ENCODE measurements around the gene ABCA4. TPM values are rescaled to one million over a fixed set of nuclear protein-coding genes. Genes with fewer than 3 reads are reported as not detected.

The ABCA4 gene
- total RNA-seq, 2 donors from 2014 or later = 2.0 to 3.7 TPM

- H3K4me3 ChIP-seq = no peak overlapping the region
- peaks cover 17 to 18% of the 10 kb centered on the region in 2 donors for H3K4me1 ChIP-seq (ENCODE audit: control insufficient read depth in 1 of 2, low read depth in 2 of 2)
- no peak for TF ChIP-seq CTCF (IDR thresholded peaks at IDR 0.05)
- ATAC-seq (ENCODE audit: insufficient number of reproducible peaks, low FRiP score, low read depth) = no peak
- H3K27me3 ChIP-seq (replicated peaks; ENCODE audit: insufficient read depth) = no peaks in the 10 kb centered on the region
- H3K27ac ChIP-seq = no peak overlapping the region
- H3K36me3 ChIP-seq = no peaks in the 10 kb centered on the region
- H3K9me3 ChIP-seq = peaks cover 12% of the 10 kb centered on the region
- DNase-seq (ENCODE audit: low spot score) = no peak
Observed at GRCh38 chr1:94130851-94131595, 10.1 kb upstream of the ABCA4 start.

GRCh38 chr1:94126651-94127050 is 5.7 kb upstream of the ABCA4 start:
- Histone ChIP-seq H3K36me3 (no peaks in the 10 kb centered on the region), H3K27me3 (replicated peaks; ENCODE audit: insufficient read depth) (no peaks in the 10 kb centered on the region), H3K4me3 (no peak overlapping the region), H3K4me1 (ENCODE audit: control insufficient read depth in 1 of 2, low read depth in 2 of 2) (peaks cover 17 to 21% of the 10 kb centered on the region in 2 donors), H3K9me3 (no peaks in the 10 kb centered on the region), H3K27ac (no peak overlapping the region)
- DNase-seq (ENCODE audit: low spot score) (no peak), ATAC-seq (ENCODE audit: insufficient number of reproducible peaks, low FRiP score, low read depth) (no peak)
- no peak for TF ChIP-seq CTCF (IDR thresholded peaks at IDR 0.05)

GRCh38 chr1:94125551-94126514 is 4.9 kb upstream of the ABCA4 start:
- Histone ChIP-seq H3K36me3 (no peaks in the 10 kb centered on the region), H3K27me3 (replicated peaks; ENCODE audit: insufficient read depth) (no peaks in the 10 kb centered on the region), H3K4me1 (ENCODE audit: control insufficient read depth in 1 of 2, low read depth in 2 of 2) (peaks cover 17 to 21% of the 10 kb centered on the region in 2 donors), H3K27ac (no peak overlapping the region), H3K4me3 (no peak overlapping the region), H3K9me3 (no peaks in the 10 kb centered on the region)
- ATAC-seq (ENCODE audit: insufficient number of reproducible peaks, low FRiP score, low read depth) (no peak), DNase-seq (ENCODE audit: low spot score) (no peak)
- no peak for TF ChIP-seq CTCF (IDR thresholded peaks at IDR 0.05)

GRCh38 chr1:94124538-94124937 is 3.6 kb upstream of the ABCA4 start:
- TF ChIP-seq CTCF (IDR thresholded peaks at IDR 0.05) = no peak
- peaks cover 17 to 21% of the 10 kb centered on the region in 2 donors for H3K4me1 ChIP-seq (ENCODE audit: control insufficient read depth in 1 of 2, low read depth in 2 of 2)
- H3K9me3 ChIP-seq = no peaks in the 10 kb centered on the region
- H3K36me3 ChIP-seq = no peaks in the 10 kb centered on the region
- H3K27ac ChIP-seq = no peak overlapping the region
- H3K4me3 ChIP-seq = no peak overlapping the region
- ATAC-seq (ENCODE audit: insufficient number of reproducible peaks, low FRiP score, low read depth) (no peak), DNase-seq (ENCODE audit: low spot score) (no peak)
- no peaks in the 10 kb centered on the region for H3K27me3 ChIP-seq (replicated peaks; ENCODE audit: insufficient read depth)

Measured in thoracic aorta (tissue), 2 donors.